H9 (cell line): ENCODE measurements around the gene RASSF5. TPM values are rescaled to one million over a fixed set of nuclear protein-coding genes. Genes with fewer than 3 reads are reported as not detected.

ENCODE experiments used
- DNase-seq: peaks from one replicate; pipeline ENCODE4 v3.0.0-alpha.2; 2017
- H2AFZ ChIP-seq: one replicate; pipeline ENCODE4 v1.6.1; 2013; ENCODE audit warnings: mild to moderate bottlenecking, low read length, control low read depth, moderate library complexity
- H2AK5ac ChIP-seq: 2 replicates; pipeline ENCODE4 v1.6.1; 2013; ENCODE audit warnings: low read length, control low read depth, mixed read lengths; ENCODE audit not compliant: insufficient read length
- H2BK120ac ChIP-seq: one replicate; pipeline ENCODE4 v1.6.1; 2013; ENCODE audit warnings: low read depth, mild to moderate bottlenecking, low read length, control low read depth, inconsistent platforms; ENCODE audit not compliant: poor library complexity, severe bottlenecking
- H2BK12ac ChIP-seq: 2 replicates; pipeline ENCODE4 v1.6.1; 2013; ENCODE audit warnings: low read length, control low read depth, mixed read lengths, low read depth; ENCODE audit not compliant: insufficient read length
- H2BK15ac ChIP-seq: 2 replicates; pipeline ENCODE4 v1.6.1; 2013; ENCODE audit warnings: low read depth, low read length, control low read depth
- H2BK20ac ChIP-seq: one replicate; pipeline ENCODE4 v1.6.1; 2013; ENCODE audit warnings: low read depth, mild to moderate bottlenecking, low read length, control low read depth, inconsistent platforms; ENCODE audit not compliant: poor library complexity, severe bottlenecking
- H2BK5ac ChIP-seq: 2 replicates; pipeline ENCODE4 v1.6.1; 2013; ENCODE audit warnings: low read length, control low read depth, mixed read lengths; ENCODE audit not compliant: insufficient read length
- H3K14ac ChIP-seq: 2 replicates; pipeline ENCODE4 v1.6.1; 2013; ENCODE audit warnings: low read length, control low read depth; ENCODE audit not compliant: insufficient read depth
- H3K18ac ChIP-seq: 2 replicates; pipeline ENCODE4 v1.6.1; 2013; ENCODE audit warnings: low read depth, mild to moderate bottlenecking, mixed read lengths, low read length, control low read depth; ENCODE audit not compliant: insufficient read length
- H3K23ac ChIP-seq: 2 replicates; pipeline ENCODE4 v1.6.1; 2013; ENCODE audit warnings: low read length, control low read depth, mixed read lengths, low read depth; ENCODE audit not compliant: insufficient read length
- H3K23me2 ChIP-seq: 2 replicates; pipeline ENCODE4 v1.6.1; 2013; ENCODE audit warnings: low read depth, mild to moderate bottlenecking, mixed read lengths, low read length, control low read depth; ENCODE audit not compliant: insufficient read length, poor library complexity, severe bottlenecking
- H3K27ac ChIP-seq: 2 replicates; pipeline ENCODE4 v1.5.1; 2013; ENCODE audit warnings: low read length, control low read depth, mixed read lengths, low read depth; ENCODE audit not compliant: insufficient read length
- H3K27me3 ChIP-seq: 2 replicates; pipeline ENCODE4 v1.6.1; 2013; ENCODE audit warnings: low read length, control low read depth, inconsistent platforms; ENCODE audit not compliant: insufficient read depth
- H3K4ac ChIP-seq: 2 replicates; pipeline ENCODE4 v1.6.1; 2013; ENCODE audit warnings: low read depth, mild to moderate bottlenecking, control low read depth, inconsistent platforms, low read length, moderate library complexity
- H3K4me1 ChIP-seq: 2 replicates; pipeline ENCODE4 v1.6.1; 2013; ENCODE audit warnings: low read length, control low read depth, inconsistent platforms; ENCODE audit not compliant: insufficient read depth
- H3K4me2 ChIP-seq: 2 replicates; pipeline ENCODE4 v1.6.1; 2013; ENCODE audit warnings: low read length, control low read depth, mixed read lengths; ENCODE audit not compliant: insufficient read length, insufficient read depth
- H3K56ac ChIP-seq: 2 replicates; pipeline ENCODE4 v1.6.1; 2013; ENCODE audit warnings: low read depth, mild to moderate bottlenecking, mixed read lengths, low read length, control low read depth; ENCODE audit not compliant: insufficient read length
- H3K79me1 ChIP-seq: 2 replicates; pipeline ENCODE4 v1.6.1; 2013; ENCODE audit warnings: low read depth, mild to moderate bottlenecking, moderate library complexity, low read length, control low read depth, inconsistent platforms; ENCODE audit not compliant: insufficient read depth, poor library complexity, severe bottlenecking
- H3K79me2 ChIP-seq: 2 replicates; pipeline ENCODE4 v1.6.1; 2013; ENCODE audit warnings: low read length, control low read depth, inconsistent platforms; ENCODE audit not compliant: insufficient read depth
- H3K9ac ChIP-seq: 2 replicates; pipeline ENCODE4 v1.6.1; 2013; ENCODE audit warnings: low read length, control low read depth, mixed read lengths; ENCODE audit not compliant: insufficient read length; ENCODE audit errors: extremely low read depth
- H3K9me3 ChIP-seq: one replicate; pipeline ENCODE4 v1.6.1; 2013; ENCODE audit warnings: low read depth, low read length, inconsistent platforms; ENCODE audit not compliant: control insufficient read depth
- H3T11ph ChIP-seq: one replicate; pipeline ENCODE4 v1.6.1; 2013; ENCODE audit warnings: mild to moderate bottlenecking, low read length, control low read depth, inconsistent platforms
- H4K20me1 ChIP-seq: one replicate; pipeline ENCODE4 v1.6.1; 2013; ENCODE audit not compliant: control insufficient read depth, insufficient read length, insufficient read depth
- H4K5ac ChIP-seq: 2 replicates; pipeline ENCODE4 v1.6.1; 2013; ENCODE audit warnings: low read depth, mild to moderate bottlenecking, mixed read lengths, low read length, control low read depth; ENCODE audit not compliant: insufficient read length
- H4K8ac ChIP-seq: replicated peaks from 2 replicates; pipeline ENCODE4 v1.6.1; 2013; ENCODE audit warnings: low read length, control low read depth, mixed read lengths, low read depth; ENCODE audit not compliant: insufficient read length
- H4K91ac ChIP-seq: 2 replicates; pipeline ENCODE4 v1.6.1; 2013; ENCODE audit warnings: low read depth, mild to moderate bottlenecking, moderate library complexity, mixed read lengths, low read length, control low read depth; ENCODE audit not compliant: insufficient read length
- H3K27ac Mint-ChIP-seq, 3 experiments: 2 replicates in 2 of 3; 3 replicates in 1 of 3; pipeline ENCODE4 v1.8.0; 2020 to 2021; ENCODE audit warnings: mixed read lengths in 3 of 3, mild to moderate bottlenecking in 1 of 3, moderate library complexity in 1 of 3
- H3K27me3 Mint-ChIP-seq: 2 replicates; pipeline ENCODE4 v1.8.0; 2021; ENCODE audit warnings: low read depth, mild to moderate bottlenecking, moderate library complexity, mixed read lengths
- H3K36me3 Mint-ChIP-seq, 3 experiments: 2 replicates in 2 of 3; 3 replicates in 1 of 3; pipeline ENCODE4 v1.8.0; 2020 to 2021; ENCODE audit warnings: low read depth in 3 of 3, mixed read lengths in 3 of 3; ENCODE audit not compliant: insufficient read depth in 1 of 3
- H3K4me1 Mint-ChIP-seq, 2 experiments: 2 replicates each; pipeline ENCODE4 v1.8.0; 2020; ENCODE audit warnings: mixed read lengths in 2 of 2
- H3K4me3 Mint-ChIP-seq, 2 experiments: 2 replicates in 1 of 2; 3 replicates in 1 of 2; pipeline ENCODE4 v1.8.0; 2020 to 2021; ENCODE audit warnings: mild to moderate bottlenecking in 2 of 2, mixed read lengths in 2 of 2, moderate library complexity in 1 of 2
- H3K9me3 Mint-ChIP-seq, 2 experiments: 2 replicates in 1 of 2; 3 replicates in 1 of 2; pipeline ENCODE4 v1.8.0; 2020; ENCODE audit warnings: mild to moderate bottlenecking in 2 of 2, mixed read lengths in 2 of 2, moderate library complexity in 1 of 2
- WGBS: extraction: QIAGEN DNeasy Blood & Tissue Kit; methylation state at CpG from one replicate; pipeline ENCODE4 v1.1.7; 2013; ENCODE audit warnings: missing lambda C conversion rate, low lambda C conversion rate, mixed read lengths; ENCODE audit not compliant: insufficient read length; ENCODE audit errors: extremely low coverage; 5-methylcytosine and 5-hydroxymethylcytosine counted together
- total RNA-seq: library from RNA; stranded (reverse); gene quantifications from 2 replicates; pipeline ENCODE4 v1.2.1, GENCODE V29; 2021
- TF ChIP-seq, protein P1 (sequence below): fragments of 200-600 bp; sonication (generic); conservative IDR thresholded peaks from 3 replicates; pipeline ENCODE4 v1.8.0; 2021; ENCODE audit warnings: antibody characterized with exemption, mild to moderate bottlenecking

RASSF5 gene
- total RNA-seq, 1 experiment from 2014 or later = 0.50 TPM

DNA sequence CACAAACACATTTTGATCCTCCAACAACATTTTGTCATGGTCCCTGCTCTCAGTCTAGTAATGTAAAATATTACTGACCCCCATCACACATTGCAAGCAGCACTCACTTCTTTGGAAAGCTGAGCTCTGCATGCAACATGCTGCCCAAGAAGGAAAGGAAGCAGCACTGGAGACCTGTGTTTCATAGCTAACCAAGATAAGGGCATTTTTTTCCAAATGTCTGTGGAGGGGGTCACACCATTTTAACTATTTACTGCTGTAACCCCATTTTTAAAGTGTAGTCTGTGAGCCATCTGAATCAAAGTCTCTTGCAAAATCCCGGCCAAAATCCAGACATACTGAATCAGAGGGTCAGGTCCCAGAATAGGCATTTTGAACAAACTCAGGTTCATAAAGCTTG, 4.5 kb upstream of the RASSF5 start:
- peaks cover 15 to 26% of the 10 kb centered on the region in 2 experiments for H3K4me1 Mint-ChIP-seq
- TF ChIP-seq, protein P1, sequence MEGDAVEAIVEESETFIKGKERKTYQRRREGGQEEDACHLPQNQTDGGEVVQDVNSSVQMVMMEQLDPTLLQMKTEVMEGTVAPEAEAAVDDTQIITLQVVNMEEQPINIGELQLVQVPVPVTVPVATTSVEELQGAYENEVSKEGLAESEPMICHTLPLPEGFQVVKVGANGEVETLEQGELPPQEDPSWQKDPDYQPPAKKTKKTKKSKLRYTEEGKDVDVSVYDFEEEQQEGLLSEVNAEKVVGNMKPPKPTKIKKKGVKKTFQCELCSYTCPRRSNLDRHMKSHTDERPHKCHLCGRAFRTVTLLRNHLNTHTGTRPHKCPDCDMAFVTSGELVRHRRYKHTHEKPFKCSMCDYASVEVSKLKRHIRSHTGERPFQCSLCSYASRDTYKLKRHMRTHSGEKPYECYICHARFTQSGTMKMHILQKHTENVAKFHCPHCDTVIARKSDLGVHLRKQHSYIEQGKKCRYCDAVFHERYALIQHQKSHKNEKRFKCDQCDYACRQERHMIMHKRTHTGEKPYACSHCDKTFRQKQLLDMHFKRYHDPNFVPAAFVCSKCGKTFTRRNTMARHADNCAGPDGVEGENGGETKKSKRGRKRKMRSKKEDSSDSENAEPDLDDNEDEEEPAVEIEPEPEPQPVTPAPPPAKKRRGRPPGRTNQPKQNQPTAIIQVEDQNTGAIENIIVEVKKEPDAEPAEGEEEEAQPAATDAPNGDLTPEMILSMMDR = no peak
- no peak overlapping the region for H3K56ac ChIP-seq
- peaks cover 7% of the 10 kb centered on the region; the same call in 1 of the 2 replicates for H3K27me3 ChIP-seq
- H3K14ac ChIP-seq = no peak overlapping the region
- H3K4ac ChIP-seq = no peak overlapping the region
- no peak overlapping the region for H2AK5ac ChIP-seq
- H4K5ac ChIP-seq = no peak overlapping the region
- no peak overlapping the region for H3K27ac Mint-ChIP-seq
- peaks cover 65% of the 10 kb centered on the region for H3K27me3 Mint-ChIP-seq
- no peak overlapping the region for H3K23ac ChIP-seq
- peaks cover 8% of the 10 kb centered on the region for H3K23me2 ChIP-seq
- H3K9me3 Mint-ChIP-seq = no peaks in the 10 kb centered on the region; a peak in 1 of 5 replicates
- no peak overlapping the region for H2BK12ac ChIP-seq
- no peak overlapping the region for H3K27ac ChIP-seq
- H3K79me1 ChIP-seq = no peaks in the 10 kb centered on the region
- H3K9me3 ChIP-seq = no peaks in the 10 kb centered on the region
- no peak overlapping the region for H2BK15ac ChIP-seq
- no peak overlapping the region for H2BK120ac ChIP-seq
- no peak overlapping the region for H2AFZ ChIP-seq
- no peaks in the 10 kb centered on the region; a peak in 1 of 7 replicates for H3K36me3 Mint-ChIP-seq
- H2BK5ac ChIP-seq = no peak overlapping the region
- H3K4me3 Mint-ChIP-seq = no peak overlapping the region
- no peak for DNase-seq
- H4K8ac ChIP-seq = no peak overlapping the region
- no peak overlapping the region for H3K4me2 ChIP-seq
- H3K18ac ChIP-seq = no peak overlapping the region
- H3K4me1 ChIP-seq = peaks cover 3% of the 10 kb centered on the region; the same call in 1 of the 2 replicates
- no CpG with 5 or more reads among the region's 1 CpG for WGBS
- H2BK20ac ChIP-seq = no peak overlapping the region
- no peak overlapping the region for H3T11ph ChIP-seq
- H4K91ac ChIP-seq = no peak overlapping the region
- H3K9ac ChIP-seq = no peak overlapping the region
- no peaks in the 10 kb centered on the region for H3K79me2 ChIP-seq
- no peaks in the 10 kb centered on the region for H4K20me1 ChIP-seq
